HepG2 (cell line): ENCODE measurements around the gene NOVA2. TPM values are rescaled to one million over a fixed set of nuclear protein-coding genes. Genes with fewer than 3 reads are reported as not detected.

Experiments
- FIP1L1 ChIP-seq: fragments of 200-400 bp; formaldehyde crosslinking; IDR thresholded peaks from 2 replicates; pipeline ENCODE4 v1.6.1; 2018; ENCODE audit warnings: low read depth, mild to moderate bottlenecking, low read length, moderate library complexity, borderline replicate concordance; ENCODE audit not compliant: insufficient read depth
- FOXK2 ChIP-seq: fragments of 450-650 bp; IDR thresholded peaks from 2 replicates; pipeline ENCODE4 v1.6.1; 2016
- HNRNPL ChIP-seq: fragments of 200-400 bp; formaldehyde crosslinking; IDR thresholded peaks from 2 replicates; pipeline ENCODE4 v1.6.1; 2017; ENCODE audit warnings: mild to moderate bottlenecking, low read depth, low read length
- MEF2D ChIP-seq: sonication (generic); formaldehyde crosslinking; IDR thresholded peaks from 2 replicates; pipeline ENCODE4 v1.5.1; 2020; ENCODE audit warnings: mild to moderate bottlenecking, missing genetic modification reagents
- MTF1 ChIP-seq: sonication (generic); formaldehyde crosslinking; IDR thresholded peaks from 2 replicates; pipeline ENCODE4 v1.5.0; 2020; ENCODE audit warnings: missing genetic modification reagents
- NFYB ChIP-seq: sonication (generic); formaldehyde crosslinking; IDR thresholded peaks from 2 replicates; pipeline ENCODE4 v1.4.0; 2020; ENCODE audit warnings: missing genetic modification reagents
- NR3C1 ChIP-seq: sonication (generic); formaldehyde crosslinking; IDR thresholded peaks from 2 replicates; pipeline ENCODE4 v1.4.0; 2020; ENCODE audit warnings: missing genetic modification reagents
- SAFB2 ChIP-seq: sonication (generic); formaldehyde crosslinking; IDR thresholded peaks from 2 replicates; pipeline ENCODE4 v1.5.1; 2020; ENCODE audit warnings: missing genetic modification reagents, low read depth, mild to moderate bottlenecking, borderline replicate concordance
- ZBTB42 ChIP-seq: sonication (generic); formaldehyde crosslinking; IDR thresholded peaks from 2 replicates; pipeline ENCODE4 v1.5.0; 2020; ENCODE audit warnings: mild to moderate bottlenecking, missing genetic modification reagents
- ZFX ChIP-seq: sonication (generic); formaldehyde crosslinking; IDR thresholded peaks from 2 replicates; pipeline ENCODE4 v1.4.0; 2020; ENCODE audit warnings: mild to moderate bottlenecking, low read depth, missing genetic modification reagents, moderate library complexity
- ZNF543 ChIP-seq: sonication (generic); formaldehyde crosslinking; IDR thresholded peaks from 2 replicates; pipeline ENCODE4 v1.4.0; 2020; ENCODE audit warnings: mild to moderate bottlenecking, missing genetic modification reagents
- ZNF558 ChIP-seq: sonication (generic); formaldehyde crosslinking; IDR thresholded peaks from 2 replicates; pipeline ENCODE4 v1.9.0; 2022; ENCODE audit warnings: mild to moderate bottlenecking, missing genetic modification reagents, borderline replicate concordance
- ZSCAN21 ChIP-seq: sonication (generic); formaldehyde crosslinking; IDR thresholded peaks from 2 replicates; pipeline ENCODE4 v1.8.0; 2022; ENCODE audit warnings: mild to moderate bottlenecking, missing genetic modification reagents, moderate library complexity, borderline replicate concordance
- polyA plus RNA-seq, 8 experiments: library from polyadenylated mRNA; depleted of rRNA in 3 of 8; stranded (reverse) in 7 of 8; unstranded in 1 of 8; fragments of >200 nt; fragmentation: Illumina TruSeq in 4 of 8; extraction: Trizol in 4 of 8; gene quantifications; 2 replicates each; pipeline versions ENCODE4 v1.2.1 to v1.2.3, GENCODE V29; 2011 to 2016; ENCODE audit warnings: low read depth in 4 of 8, missing spikeins in 1 of 8, mixed read lengths in 1 of 8; ENCODE audit not compliant: insufficient read depth in 1 of 8
- total RNA-seq, 5 experiments: library from RNA; depleted of rRNA; stranded (reverse); fragments of >200 nt; fragmentation: Illumina TruSeq; extraction: Trizol; gene quantifications; 2 replicates each; pipeline ENCODE4 v1.2.3, GENCODE V29; 2016; ENCODE audit warnings: low read depth in 1 of 5
- TF ChIP-seq, protein P1 (sequence below): sonication (generic); formaldehyde crosslinking; IDR thresholded peaks from 2 replicates; pipeline ENCODE4 v1.5.0; 2020; ENCODE audit warnings: mild to moderate bottlenecking, missing genetic modification reagents
- TF ChIP-seq, protein P2 (sequence below): sonication (generic); formaldehyde crosslinking; IDR thresholded peaks from 2 replicates; pipeline ENCODE4 v1.8.1; 2023; ENCODE audit warnings: mild to moderate bottlenecking, moderate library complexity, missing genetic modification reagents
- TF ChIP-seq, protein P3 (sequence below): sonication (generic); formaldehyde crosslinking; IDR thresholded peaks from 2 replicates; pipeline ENCODE4 v1.4.0; 2020; ENCODE audit warnings: missing genetic modification reagents, mild to moderate bottlenecking, borderline replicate concordance
- TF ChIP-seq, protein P4 (sequence below): sonication (generic); formaldehyde crosslinking; IDR thresholded peaks from 2 replicates; pipeline ENCODE4 v1.8.0; 2022; ENCODE audit warnings: mild to moderate bottlenecking, missing genetic modification reagents, borderline replicate concordance
- TF ChIP-seq, protein P5 (sequence below): IDR thresholded peaks from 2 replicates; pipeline ENCODE4 v1.6.1; 2016; ENCODE audit warnings: control low read depth
- TF ChIP-seq, protein P6 (sequence below): sonication (generic); formaldehyde crosslinking; IDR thresholded peaks from 2 replicates; pipeline ENCODE4 v1.4.0; 2020; ENCODE audit warnings: missing genetic modification reagents, borderline replicate concordance

The NOVA2 gene
- total and polyA plus RNA-seq, 2 of the 13 experiments (the other 11 are each of a cell fraction or from before 2014, with no cell fraction given): not detected

DNA sequence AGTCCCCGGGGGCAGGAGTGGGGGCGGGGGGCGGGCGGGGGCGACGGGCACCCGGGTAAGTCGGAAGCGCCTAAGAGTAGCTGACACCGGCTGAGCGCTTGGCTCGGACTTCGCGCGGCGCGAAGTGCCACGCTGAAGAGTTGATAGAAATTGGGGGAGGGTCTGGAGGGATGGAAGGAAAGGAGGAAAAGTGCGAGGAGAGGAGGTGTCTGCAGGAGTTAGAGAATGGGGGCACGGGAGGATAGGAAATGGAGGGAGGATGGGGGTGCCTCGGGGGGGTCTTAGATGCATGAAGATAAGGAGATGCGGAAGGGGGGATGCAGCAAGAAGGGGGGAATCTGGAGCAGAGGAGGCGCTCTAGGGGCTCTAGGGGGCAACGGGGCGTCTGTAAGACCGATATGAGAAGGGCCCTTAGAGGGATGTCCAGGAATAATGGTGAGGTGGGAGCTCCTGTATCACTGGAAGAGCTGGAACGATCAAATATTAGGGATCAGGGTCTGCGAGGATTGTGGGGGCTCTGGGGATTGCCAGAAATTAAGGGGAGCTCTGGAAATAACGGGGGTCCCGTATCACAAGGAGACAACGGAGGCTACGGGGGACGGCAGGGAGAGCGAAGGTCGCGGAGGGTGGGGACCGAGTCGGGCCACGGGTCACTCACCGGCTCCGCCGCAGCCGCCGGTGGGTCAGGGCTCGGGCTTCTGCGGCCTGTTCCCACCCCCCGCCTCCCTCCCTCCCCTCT is 71.6 kb downstream of the NOVA2 start, which contains the start of gene MYPOP (continued):
- TF ChIP-seq ZNF543 (CRISPR knock-in tag): no peak; the same call in 1 of the 2 replicates
- TF ChIP-seq SAFB2 (CRISPR knock-in tag): no peak
- TF ChIP-seq FIP1L1: no peak
- TF ChIP-seq NFYB: no peak
- no peak for TF ChIP-seq NR3C1 (CRISPR knock-in tag)
- TF ChIP-seq, protein P1, sequence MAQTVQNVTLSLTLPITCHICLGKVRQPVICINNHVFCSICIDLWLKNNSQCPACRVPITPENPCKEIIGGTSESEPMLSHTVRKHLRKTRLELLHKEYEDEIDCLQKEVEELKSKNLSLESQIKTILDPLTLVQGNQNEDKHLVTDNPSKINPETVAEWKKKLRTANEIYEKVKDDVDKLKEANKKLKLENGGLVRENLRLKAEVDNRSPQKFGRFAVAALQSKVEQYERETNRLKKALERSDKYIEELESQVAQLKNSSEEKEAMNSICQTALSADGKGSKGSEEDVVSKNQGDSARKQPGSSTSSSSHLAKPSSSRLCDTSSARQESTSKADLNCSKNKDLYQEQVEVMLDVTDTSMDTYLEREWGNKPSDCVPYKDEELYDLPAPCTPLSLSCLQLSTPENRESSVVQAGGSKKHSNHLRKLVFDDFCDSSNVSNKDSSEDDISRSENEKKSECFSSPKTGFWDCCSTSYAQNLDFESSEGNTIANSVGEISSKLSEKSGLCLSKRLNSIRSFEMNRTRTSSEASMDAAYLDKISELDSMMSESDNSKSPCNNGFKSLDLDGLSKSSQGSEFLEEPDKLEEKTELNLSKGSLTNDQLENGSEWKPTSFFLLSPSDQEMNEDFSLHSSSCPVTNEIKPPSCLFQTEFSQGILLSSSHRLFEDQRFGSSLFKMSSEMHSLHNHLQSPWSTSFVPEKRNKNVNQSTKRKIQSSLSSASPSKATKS (CRISPR knock-in tag): no peak
- TF ChIP-seq ZBTB42 (CRISPR knock-in tag): 0 out of 2 replicates have a peak, but pooled peaks have one; percentile 62
- TF ChIP-seq MTF1: no peak
- TF ChIP-seq ZNF558 (CRISPR knock-in tag): no peak
- no peak for TF ChIP-seq HNRNPL
- TF ChIP-seq ZFX (CRISPR knock-in tag): peak; percentile 73
- TF ChIP-seq FOXK2: no peak
- TF ChIP-seq, protein P2, sequence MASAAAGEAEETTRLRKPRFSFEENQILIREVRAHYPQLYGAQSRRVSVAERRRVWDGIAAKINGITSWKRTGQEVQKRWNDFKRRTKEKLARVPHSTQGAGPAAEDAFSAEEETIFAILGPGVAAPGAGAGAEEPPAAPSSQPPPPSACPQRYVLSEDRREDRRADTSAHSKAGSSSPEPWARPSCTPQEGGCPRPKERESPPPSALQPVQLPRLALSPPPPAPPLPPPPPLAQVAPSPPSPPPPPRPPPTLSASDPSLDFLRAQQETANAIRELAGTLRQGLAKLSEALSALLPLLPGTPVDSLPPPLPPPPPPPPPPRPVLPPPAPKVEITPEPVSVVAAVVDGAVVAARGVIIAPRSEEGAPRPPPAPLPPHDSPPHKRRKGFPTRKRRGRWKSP (CRISPR knock-in tag): no peak
- TF ChIP-seq, protein P3, sequence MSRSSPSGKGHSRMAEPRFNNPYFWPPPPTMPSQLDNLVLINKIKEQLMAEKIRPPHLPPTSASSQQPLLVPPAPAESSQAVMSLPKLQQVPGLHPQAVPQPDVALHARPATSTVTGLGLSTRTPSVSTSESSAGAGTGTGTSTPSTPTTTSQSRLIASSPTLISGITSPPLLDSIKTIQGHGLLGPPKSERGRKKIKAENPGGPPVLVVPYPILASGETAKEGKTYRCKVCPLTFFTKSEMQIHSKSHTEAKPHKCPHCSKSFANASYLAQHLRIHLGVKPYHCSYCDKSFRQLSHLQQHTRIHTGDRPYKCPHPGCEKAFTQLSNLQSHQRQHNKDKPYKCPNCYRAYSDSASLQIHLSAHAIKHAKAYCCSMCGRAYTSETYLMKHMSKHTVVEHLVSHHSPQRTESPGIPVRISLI (CRISPR knock-in tag): no peak
- TF ChIP-seq MEF2D (CRISPR knock-in tag): no peak
- no peak for TF ChIP-seq ZSCAN21 (CRISPR knock-in tag)
- TF ChIP-seq, protein P4, sequence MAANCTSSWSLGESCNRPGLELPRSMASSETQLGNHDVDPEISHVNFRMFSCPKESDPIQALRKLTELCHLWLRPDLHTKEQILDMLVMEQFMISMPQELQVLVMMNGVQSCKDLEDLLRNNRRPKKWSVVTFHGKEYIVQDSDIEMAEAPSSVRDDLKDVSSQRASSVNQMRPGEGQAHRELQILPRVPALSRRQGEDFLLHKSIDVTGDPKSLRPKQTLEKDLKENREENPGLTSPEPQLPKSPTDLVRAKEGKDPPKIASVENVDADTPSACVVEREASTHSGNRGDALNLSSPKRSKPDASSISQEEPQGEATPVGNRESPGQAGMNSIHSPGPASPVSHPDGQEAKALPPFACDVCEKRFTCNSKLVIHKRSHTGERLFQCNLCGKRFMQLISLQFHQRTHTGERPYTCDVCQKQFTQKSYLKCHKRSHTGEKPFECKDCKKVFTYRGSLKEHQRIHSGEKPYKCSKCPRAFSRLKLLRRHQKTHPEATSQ (CRISPR knock-in tag): no peak
- TF ChIP-seq, protein P5, sequence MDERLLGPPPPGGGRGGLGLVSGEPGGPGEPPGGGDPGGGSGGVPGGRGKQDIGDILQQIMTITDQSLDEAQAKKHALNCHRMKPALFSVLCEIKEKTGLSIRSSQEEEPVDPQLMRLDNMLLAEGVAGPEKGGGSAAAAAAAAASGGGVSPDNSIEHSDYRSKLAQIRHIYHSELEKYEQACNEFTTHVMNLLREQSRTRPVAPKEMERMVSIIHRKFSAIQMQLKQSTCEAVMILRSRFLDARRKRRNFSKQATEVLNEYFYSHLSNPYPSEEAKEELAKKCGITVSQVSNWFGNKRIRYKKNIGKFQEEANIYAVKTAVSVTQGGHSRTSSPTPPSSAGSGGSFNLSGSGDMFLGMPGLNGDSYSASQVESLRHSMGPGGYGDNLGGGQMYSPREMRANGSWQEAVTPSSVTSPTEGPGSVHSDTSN (CRISPR knock-in tag): no peak
- TF ChIP-seq, protein P6, sequence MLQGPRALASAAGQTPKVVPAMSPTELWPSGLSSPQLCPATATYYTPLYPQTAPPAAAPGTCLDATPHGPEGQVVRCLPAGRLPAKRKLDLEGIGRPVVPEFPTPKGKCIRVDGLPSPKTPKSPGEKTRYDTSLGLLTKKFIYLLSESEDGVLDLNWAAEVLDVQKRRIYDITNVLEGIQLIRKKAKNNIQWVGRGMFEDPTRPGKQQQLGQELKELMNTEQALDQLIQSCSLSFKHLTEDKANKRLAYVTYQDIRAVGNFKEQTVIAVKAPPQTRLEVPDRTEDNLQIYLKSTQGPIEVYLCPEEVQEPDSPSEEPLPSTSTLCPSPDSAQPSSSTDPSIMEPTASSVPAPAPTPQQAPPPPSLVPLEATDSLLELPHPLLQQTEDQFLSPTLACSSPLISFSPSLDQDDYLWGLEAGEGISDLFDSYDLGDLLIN (CRISPR knock-in tag): no peak
